ENCODE measurements around the gene SLC22A25.
"Not testable (repeated sequence)": the region's sequence is repeated elsewhere in the genome, so short reads cannot be mapped to it uniquely, and the experiment has no call there.

Gene SLC22A25

GRCh38 chr11:63239254-63239653, 4.1 kb downstream of the SLC22A25 start:
- H3K4me3 ChIP-seq (ENCODE audit: low read depth, low read length) = no peak overlapping the region
- H3K27me3 ChIP-seq (replicated peaks) = no peaks in the 10 kb centered on the region
- no peak overlapping the region for H3K27ac ChIP-seq
- in situ Hi-C loops (cut with HindIII; ENCODE audit: low pct_ligation_motif_present, low sequenced_read_pairs) = no loop called here
- TF ChIP-seq, protein P1, sequence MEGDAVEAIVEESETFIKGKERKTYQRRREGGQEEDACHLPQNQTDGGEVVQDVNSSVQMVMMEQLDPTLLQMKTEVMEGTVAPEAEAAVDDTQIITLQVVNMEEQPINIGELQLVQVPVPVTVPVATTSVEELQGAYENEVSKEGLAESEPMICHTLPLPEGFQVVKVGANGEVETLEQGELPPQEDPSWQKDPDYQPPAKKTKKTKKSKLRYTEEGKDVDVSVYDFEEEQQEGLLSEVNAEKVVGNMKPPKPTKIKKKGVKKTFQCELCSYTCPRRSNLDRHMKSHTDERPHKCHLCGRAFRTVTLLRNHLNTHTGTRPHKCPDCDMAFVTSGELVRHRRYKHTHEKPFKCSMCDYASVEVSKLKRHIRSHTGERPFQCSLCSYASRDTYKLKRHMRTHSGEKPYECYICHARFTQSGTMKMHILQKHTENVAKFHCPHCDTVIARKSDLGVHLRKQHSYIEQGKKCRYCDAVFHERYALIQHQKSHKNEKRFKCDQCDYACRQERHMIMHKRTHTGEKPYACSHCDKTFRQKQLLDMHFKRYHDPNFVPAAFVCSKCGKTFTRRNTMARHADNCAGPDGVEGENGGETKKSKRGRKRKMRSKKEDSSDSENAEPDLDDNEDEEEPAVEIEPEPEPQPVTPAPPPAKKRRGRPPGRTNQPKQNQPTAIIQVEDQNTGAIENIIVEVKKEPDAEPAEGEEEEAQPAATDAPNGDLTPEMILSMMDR (IDR thresholded peaks at IDR 0.05; ENCODE audit: low read depth, low read length, missing control alignments) = no peak
- no peak for DNase-seq
- no peaks in the 10 kb centered on the region for H3K36me3 ChIP-seq (replicated peaks)

- DNase-seq = no peak
- no peaks in the 10 kb centered on the region for H3K27me3 ChIP-seq (replicated peaks)
- H3K4me3 ChIP-seq (ENCODE audit: low read depth, low read length) = no peak overlapping the region
- in situ Hi-C loops (cut with HindIII; ENCODE audit: low pct_ligation_motif_present, low sequenced_read_pairs) = no loop called here
- H3K36me3 ChIP-seq (replicated peaks) = no peaks in the 10 kb centered on the region
- H3K27ac ChIP-seq = no peak overlapping the region
- TF ChIP-seq, protein P1 (IDR thresholded peaks at IDR 0.05; ENCODE audit: low read depth, low read length, missing control alignments) = no peak
Measured at GRCh38 chr11:63237413-63237812, 6.0 kb downstream of the SLC22A25 start.

- H3K4me3 ChIP-seq (ENCODE audit: low read depth, low read length); in situ Hi-C loops (cut with HindIII; ENCODE audit: low pct_ligation_motif_present, low sequenced_read_pairs); DNase-seq; H3K27ac ChIP-seq; H3K36me3 ChIP-seq (replicated peaks); H3K27me3 ChIP-seq (replicated peaks): not testable (repeated sequence)
Measured at GRCh38 chr11:63235471-63236461, 7.6 kb downstream of the SLC22A25 start.

DNA sequence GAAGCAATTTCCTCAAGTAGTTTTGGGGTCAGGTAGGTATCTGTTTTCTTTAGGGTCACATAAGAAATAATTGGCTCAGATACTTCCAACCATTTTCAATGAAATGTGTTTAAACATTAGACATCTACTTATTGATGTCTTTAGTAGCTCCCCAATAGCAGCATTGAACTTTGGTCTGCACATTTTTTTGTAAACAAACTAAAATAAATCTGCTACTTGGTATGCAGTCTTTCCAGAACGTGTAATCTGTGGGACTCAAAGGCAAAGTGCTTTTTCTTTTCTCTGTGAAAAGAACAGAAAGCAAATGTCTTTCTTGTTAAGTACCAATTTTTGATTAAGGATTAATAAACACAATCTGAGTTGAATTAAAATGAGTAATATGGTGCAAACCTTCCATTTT, 13.6 kb downstream of the SLC22A25 start:
- Histone ChIP-seq H3K36me3 (replicated peaks) (no peaks in the 10 kb centered on the region), H3K4me3 (ENCODE audit: low read depth, low read length) (no peak overlapping the region), H3K27ac (no peak overlapping the region), H3K27me3 (replicated peaks) (no peaks in the 10 kb centered on the region)
- TF ChIP-seq, protein P1 (IDR thresholded peaks at IDR 0.05; ENCODE audit: low read depth, low read length, missing control alignments) = no peak
- DNase-seq = no peak
- in situ Hi-C loops (cut with HindIII; ENCODE audit: low pct_ligation_motif_present, low sequenced_read_pairs) = no loop called here

- no peak overlapping the region for H3K4me3 ChIP-seq (ENCODE audit: low read depth, low read length)
- H3K36me3 ChIP-seq (replicated peaks) = no peaks in the 10 kb centered on the region
- TF ChIP-seq, protein P1 (IDR thresholded peaks at IDR 0.05; ENCODE audit: low read depth, low read length, missing control alignments) = no peak
- no peak overlapping the region for H3K27ac ChIP-seq
- no peaks in the 10 kb centered on the region for H3K27me3 ChIP-seq (replicated peaks)
- in situ Hi-C loops (cut with HindIII; ENCODE audit: low pct_ligation_motif_present, low sequenced_read_pairs) = no loop called here
- no peak for DNase-seq
Measured at GRCh38 chr11:63227521-63228107, 15.8 kb downstream of the SLC22A25 start.

DNA sequence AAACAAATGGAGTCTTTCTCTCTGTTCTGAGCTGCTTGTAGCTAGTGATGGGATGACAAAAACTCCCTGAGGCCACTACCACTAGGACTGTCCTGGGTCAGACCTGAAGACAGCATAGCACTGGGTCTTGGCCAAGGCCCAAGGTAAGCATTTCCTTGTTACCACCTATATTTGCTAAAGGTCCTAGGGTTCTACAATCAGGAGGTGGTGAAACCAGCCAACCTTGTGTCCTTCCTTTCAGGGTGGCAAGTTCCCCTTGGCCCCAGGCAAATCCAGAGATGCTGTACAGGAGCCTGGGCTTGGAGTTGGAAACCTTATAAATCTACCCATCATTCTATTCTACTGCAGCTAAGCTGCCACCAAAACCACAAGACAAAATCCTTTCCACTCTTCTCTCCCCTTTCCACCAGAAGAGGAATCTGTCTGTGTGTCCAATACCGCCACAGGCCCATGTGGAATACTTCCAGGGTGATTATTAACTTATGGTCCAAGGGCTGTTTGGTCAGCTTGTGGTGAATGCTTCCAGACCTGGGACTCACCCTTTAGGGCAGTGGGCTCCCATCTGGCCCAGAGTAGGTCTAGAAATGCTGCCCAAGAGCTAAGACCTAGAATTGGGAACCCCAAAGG, 16.8 kb downstream of the SLC22A25 start:
- TF ChIP-seq, protein P1 (IDR thresholded peaks at IDR 0.05; ENCODE audit: low read depth, low read length, missing control alignments) = no peak
- Histone ChIP-seq H3K27me3 (replicated peaks) (no peaks in the 10 kb centered on the region), H3K4me3 (ENCODE audit: low read depth, low read length) (no peak overlapping the region), H3K36me3 (replicated peaks) (no peaks in the 10 kb centered on the region), H3K27ac (no peak overlapping the region)
- in situ Hi-C loops (cut with HindIII; ENCODE audit: low pct_ligation_motif_present, low sequenced_read_pairs) = no loop called here
- DNase-seq = no peak

Data from brain microvascular endothelial cell (primary cell).